NCI-H2081 treated with DMSO at 0.1 percent for 48 hours (cell line): Measurements from ENCODE around the gene TJP1.
"Not testable (repeated sequence)": the region's sequence is repeated elsewhere in the genome, so short reads cannot be mapped to it uniquely, and the experiment has no call there.

Source experiments
- DNase-seq: peaks from one replicate; lab custom pipeline; 2025; lab: John Stamatoyannopoulos, UW

TJP1 gene

GRCh38 chr15:29753506-29753905, 68.8 kb downstream of the TJP1 start:
- DNase-seq = no peak

DNA sequence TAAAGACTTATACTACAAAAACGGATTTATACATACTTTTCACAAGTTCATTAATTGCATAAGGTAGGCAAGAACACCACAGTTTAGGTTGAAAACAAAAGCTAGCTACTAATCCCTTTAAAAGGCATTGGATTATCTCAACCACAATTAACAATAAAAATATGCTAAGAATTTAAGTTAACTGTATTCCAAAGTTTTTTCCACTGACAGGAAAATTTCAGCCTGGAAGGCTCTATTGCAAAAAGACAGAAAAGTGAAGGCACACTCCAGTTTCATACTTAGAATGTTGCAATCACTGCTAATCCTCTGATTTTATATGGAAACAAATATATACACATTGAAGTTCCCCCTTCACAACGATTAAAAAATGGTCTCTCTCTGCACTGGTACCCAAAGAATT, 71.5 kb downstream of the TJP1 start:
- DNase-seq = no peak

- no peak for DNase-seq
Observed at GRCh38 chr15:29749365-29750086, 72.7 kb downstream of the TJP1 start.

- DNase-seq = no peak
Observed at GRCh38 chr15:29747837-29748417, 74.3 kb downstream of the TJP1 start.

GRCh38 chr15:29743475-29743874, 78.8 kb downstream of the TJP1 start:
- no peak for DNase-seq

DNA sequence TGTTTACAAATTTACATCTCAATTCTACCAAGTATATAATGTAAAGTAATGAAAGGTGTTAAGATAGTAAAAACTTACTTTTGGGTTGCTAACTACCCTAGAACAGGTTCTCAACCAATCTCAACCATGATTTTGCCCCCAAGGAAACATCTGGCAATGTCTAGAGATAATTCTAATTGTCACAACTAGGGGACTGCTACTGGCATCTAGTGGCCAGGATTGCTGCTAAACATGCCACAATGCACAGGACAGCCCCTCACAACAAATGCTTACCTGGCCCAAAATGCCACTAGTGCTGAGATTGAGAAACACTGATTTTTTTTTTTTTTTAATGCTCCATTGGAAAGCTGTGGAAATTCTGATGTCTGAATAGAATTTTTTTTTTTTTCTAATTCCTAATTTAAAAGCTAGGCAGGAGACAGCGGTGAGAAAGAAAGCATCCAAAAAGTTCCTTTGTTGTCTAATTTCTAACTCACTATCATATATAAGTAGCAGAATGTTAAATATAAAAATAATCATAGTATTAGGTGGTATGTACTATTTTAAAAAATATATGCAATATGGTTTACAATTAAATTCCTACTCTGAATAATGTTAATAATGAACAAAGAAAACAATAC, 81.5 kb downstream of the TJP1 start:
- no peak for DNase-seq

DNA sequence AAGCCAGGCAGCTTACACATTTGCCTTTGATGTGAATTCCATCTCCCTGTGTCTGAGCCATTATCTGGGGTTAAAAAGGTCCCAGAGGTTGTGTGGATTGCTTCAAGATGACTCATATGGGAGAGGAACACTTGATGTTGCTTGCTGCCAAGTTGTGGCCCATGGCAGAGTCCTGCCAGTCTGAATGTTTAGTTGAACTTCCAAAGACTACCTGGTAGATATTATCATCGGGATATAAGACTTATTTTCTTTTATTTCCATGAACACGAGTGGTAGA, 85.6 kb downstream of the TJP1 start:
- no peak for DNase-seq

GRCh38 chr15:29736012-29736743, 86.1 kb downstream of the TJP1 start:
- no peak for DNase-seq

DNA sequence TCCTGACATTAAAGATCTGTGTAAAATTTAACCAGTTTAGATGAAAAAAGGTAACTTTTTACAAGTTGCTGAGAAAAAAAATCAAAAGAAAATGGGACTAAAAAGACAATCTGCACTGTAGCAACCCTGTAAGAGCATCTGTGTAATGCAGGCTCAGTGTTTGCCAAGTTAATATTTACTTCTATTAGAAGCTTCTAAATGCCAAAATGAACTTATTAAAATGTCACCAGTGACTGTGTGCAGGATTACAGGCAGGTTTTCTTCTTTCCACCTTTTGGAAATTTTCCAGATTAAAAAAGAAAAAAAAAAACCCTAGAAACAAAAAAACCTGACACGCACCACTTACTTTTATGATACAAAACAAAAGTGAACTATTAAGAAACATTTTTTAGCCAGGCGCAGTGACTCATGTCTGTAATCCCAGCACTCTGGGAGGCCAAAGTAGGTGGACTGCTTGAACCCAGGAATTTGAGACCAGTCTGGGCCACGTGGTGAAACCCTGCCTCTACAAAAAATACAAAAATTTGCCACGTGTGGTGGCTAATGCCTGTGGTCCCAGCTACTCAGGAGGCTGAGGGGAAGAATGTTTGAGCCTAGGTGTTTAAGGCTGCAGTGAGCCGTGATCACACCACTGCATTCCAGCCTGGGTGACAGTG, 87.2 kb downstream of the TJP1 start:
- no peak for DNase-seq

DNA sequence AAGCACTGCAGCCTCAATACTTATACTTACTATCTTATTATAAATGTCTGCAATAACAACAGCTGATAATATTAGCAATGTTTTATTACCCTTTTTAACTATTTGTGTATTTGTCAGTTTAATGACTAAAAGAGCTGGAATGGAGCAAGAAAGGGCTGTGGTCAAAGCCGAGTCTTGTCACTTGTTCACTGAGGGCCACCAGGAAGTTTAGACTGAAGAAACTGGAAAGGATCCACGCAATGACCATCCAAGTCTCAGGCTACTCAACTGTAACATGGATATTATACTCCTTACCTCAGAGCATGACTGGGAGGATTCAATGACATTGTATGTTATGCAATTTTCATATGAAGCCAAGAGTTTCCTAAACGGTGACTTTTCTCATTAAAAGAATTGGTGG, 90.4 kb downstream of the TJP1 start:
- no peak for DNase-seq

DNA sequence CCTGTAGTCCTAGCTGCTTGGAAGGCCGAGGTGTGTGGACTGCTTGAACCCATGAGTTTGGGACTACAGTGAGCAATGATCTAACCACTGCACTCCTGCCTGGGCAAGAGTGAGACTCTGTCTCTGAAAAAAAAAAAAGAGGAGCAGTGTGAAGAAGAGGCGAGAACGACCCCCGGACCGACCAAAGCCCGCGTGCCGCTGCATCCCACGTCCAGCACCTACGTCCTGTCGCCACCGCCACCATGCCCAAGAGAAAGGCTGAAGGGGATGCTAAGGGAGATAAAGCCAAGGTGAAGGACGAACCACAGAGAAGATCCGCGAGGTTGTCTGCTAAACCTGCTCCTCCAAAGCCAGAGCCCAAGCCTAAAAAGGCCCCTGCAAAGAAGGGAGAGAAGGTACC, 91.8 kb downstream of the TJP1 start:
- DNase-seq = not testable (repeated sequence)

DNA sequence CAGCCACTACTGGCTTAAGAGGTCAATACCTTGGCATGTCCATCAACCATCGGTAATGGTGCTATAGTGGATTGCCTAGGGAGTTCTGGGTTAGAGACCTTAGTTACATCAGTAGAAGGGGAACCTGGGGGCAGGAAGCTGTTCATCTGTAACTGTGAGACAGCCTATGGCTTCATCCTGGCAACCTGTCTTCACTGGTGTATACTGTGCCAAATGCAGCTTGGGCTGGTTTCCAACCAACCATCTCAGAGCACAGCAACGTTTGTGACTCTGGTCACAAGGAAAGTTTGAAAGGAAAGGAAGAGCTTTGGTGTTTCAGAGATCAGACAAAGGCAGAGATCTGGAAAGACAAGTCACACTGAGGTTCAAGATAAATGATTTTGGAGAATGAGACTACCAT, 93.8 kb downstream of the TJP1 start:
- no peak for DNase-seq

GRCh38 chr15:29727871-29728270, 94.4 kb downstream of the TJP1 start:
- DNase-seq = no peak

GRCh38 chr15:29726553-29726952, 95.7 kb downstream of the TJP1 start:
- no peak for DNase-seq

GRCh38 chr15:29724026-29724425, 98.2 kb downstream of the TJP1 start:
- no peak for DNase-seq

GRCh38 chr15:29713784-29714183, 108.5 kb downstream of the TJP1 start:
- DNase-seq = no peak

GRCh38 chr15:29712149-29712885, 110.0 kb downstream of the TJP1 start:
- no peak for DNase-seq

DNA sequence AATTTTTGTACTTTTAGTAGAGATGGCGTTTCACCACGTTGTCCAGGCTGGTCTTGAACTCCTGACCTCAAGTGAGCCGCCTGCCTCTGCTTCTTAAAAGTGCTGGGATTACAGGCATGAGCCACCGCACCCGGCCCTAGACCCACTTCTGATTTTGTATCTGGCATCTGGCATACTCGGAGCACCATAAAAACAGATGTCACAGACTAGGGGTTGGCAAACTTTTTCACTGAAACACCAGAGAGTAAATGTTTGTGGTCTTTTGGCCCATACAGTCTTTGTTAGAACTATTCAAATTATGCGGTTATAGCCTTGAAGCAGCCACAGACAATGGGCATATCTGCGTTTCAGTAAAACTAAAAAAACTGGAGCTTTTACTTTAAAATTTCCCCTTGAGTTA, 110.7 kb downstream of the TJP1 start:
- DNase-seq = no peak

DNA sequence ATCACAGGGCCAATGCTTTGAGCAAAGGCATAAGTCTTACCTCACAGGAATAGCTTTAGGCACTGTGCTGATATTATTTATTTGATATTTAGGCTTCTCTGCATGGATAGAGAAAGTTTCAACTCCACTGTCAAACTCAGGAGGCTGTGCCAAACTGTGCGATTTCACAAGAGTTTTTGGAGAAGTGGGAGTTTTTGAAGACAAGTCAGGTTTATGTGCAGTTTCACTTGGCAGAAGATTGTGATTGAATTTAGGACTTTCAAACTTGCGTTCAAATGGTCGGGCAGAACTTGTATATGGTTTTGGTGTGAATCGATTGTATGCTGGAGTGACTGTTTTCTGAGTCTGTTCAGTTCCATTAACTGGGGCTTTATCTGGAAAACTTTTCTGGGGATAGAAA, 113.7 kb downstream of the TJP1 start:
- DNase-seq = no peak

- no peak for DNase-seq
Observed at GRCh38 chr15:29704950-29705597, 117.2 kb downstream of the TJP1 start.

DNA sequence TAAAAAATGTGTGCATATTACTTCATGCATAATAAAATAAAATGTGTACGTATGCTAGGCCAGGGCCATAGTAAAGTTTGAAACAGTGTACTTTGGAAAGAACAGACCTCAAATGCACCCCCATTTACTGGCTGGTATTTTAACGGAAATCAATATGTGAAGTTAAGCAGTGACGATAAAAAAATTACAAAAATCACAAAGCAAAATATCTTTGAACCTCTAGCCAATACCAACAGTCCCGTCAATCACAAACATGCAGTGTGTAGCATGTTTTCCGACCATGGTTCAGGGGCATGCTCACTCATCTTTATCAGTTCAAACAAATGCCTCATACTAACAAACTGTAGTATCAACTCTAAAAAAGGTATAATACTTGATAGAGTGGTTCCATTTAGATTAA, 121.1 kb downstream of the TJP1 start:
- no peak for DNase-seq
